Activated T-cell treated with anti-CD3 and anti-CD28 coated beads, Interleukin-2, amount 50 U/mL, for 72 hours (primary cell): ENCODE results near the gene SRGAP3. TPM values are rescaled to one million over a fixed set of nuclear protein-coding genes. Genes with fewer than 3 reads are reported as not detected.

Experiments
- ATAC-seq, 2 donors: fragments of 150-1000 bp; cut with Tn5 transposase; replicated peaks in 1 of 2; 2 replicates each; pipeline ENCODE4 v1.10.0; 2021; ENCODE audit warnings: moderate library complexity in 2 of 2, mild to moderate bottlenecking in 1 of 2
- DNase-seq, 2 donors: peaks; one replicate each; pipeline ENCODE4 v3.0.0; 2021 to 2022; ENCODE audit warnings: mixed read lengths in 1 of 2
- H3K27ac Mint-ChIP-seq: one replicate; pipeline ENCODE4 v1.8.0; 2022; ENCODE audit warnings: mild to moderate bottlenecking, moderate library complexity, mixed read lengths
- H3K27me3 Mint-ChIP-seq: one replicate; pipeline ENCODE4 v1.8.0; 2022; ENCODE audit warnings: low read depth, mixed read lengths
- H3K36me3 Mint-ChIP-seq, 2 donors: one replicate each; pipeline ENCODE4 v1.8.0; 2022; ENCODE audit warnings: mixed read lengths in 2 of 2, mild to moderate bottlenecking in 1 of 2; ENCODE audit not compliant: insufficient read depth in 2 of 2
- H3K4me1 Mint-ChIP-seq: one replicate; pipeline ENCODE4 v1.8.0; 2022; ENCODE audit warnings: low read depth, mixed read lengths
- H3K4me3 Mint-ChIP-seq, 2 donors: one replicate each; pipeline ENCODE4 v1.8.0; 2022; ENCODE audit warnings: mild to moderate bottlenecking in 2 of 2, mixed read lengths in 2 of 2, moderate library complexity in 2 of 2
- H3K9me3 Mint-ChIP-seq, 2 donors: one replicate each; pipeline ENCODE4 v1.8.0; 2022; ENCODE audit warnings: mixed read lengths in 2 of 2
- total RNA-seq, 2 donors: library from RNA; stranded (reverse); gene quantifications; one replicate each; pipeline ENCODE4 v1.2.3, GENCODE V29; 2022

SRGAP3 gene
- total RNA-seq, 2 donors from 2014 or later = 2.8 to 3.0 TPM

DNA sequence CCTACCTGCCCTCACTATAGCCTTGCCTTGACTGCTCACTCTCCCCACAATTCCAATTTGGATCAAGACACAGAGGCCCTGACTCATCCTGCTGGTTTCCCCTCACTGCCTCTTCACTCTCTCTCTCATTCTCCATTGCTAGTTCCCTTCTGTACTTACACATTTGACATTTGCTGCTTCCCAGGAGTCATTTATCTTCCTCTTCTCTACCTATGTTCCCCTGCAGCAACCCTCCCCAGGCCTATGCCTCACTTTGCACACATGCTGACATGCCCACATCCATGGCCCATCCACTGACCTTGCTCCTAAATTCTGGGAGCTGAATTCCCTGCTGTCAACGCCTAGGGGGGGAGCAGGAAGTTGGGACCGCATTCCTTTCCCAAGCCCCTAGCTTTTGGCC is 82.2 kb downstream of the SRGAP3 start:
- no peak overlapping the region for H3K4me3 Mint-ChIP-seq
- no peaks in the 10 kb centered on the region for H3K36me3 Mint-ChIP-seq
- no peaks in the 10 kb centered on the region for H3K4me1 Mint-ChIP-seq
- no peaks in the 10 kb centered on the region for H3K9me3 Mint-ChIP-seq
- H3K27me3 Mint-ChIP-seq = no peaks in the 10 kb centered on the region
- no peak overlapping the region for H3K27ac Mint-ChIP-seq
- no peak for ATAC-seq
- DNase-seq = no peak

- DNase-seq (no peak), ATAC-seq (no peak)
- H3K27me3 Mint-ChIP-seq = no peaks in the 10 kb centered on the region
- H3K9me3 Mint-ChIP-seq = no peaks in the 10 kb centered on the region
- no peaks in the 10 kb centered on the region for H3K4me1 Mint-ChIP-seq
- H3K4me3 Mint-ChIP-seq = no peak overlapping the region
- H3K27ac Mint-ChIP-seq = no peak overlapping the region
- H3K36me3 Mint-ChIP-seq = no peaks in the 10 kb centered on the region
Observed at GRCh38 chr3:9165421-9165820, 84.0 kb downstream of the SRGAP3 start.

DNA sequence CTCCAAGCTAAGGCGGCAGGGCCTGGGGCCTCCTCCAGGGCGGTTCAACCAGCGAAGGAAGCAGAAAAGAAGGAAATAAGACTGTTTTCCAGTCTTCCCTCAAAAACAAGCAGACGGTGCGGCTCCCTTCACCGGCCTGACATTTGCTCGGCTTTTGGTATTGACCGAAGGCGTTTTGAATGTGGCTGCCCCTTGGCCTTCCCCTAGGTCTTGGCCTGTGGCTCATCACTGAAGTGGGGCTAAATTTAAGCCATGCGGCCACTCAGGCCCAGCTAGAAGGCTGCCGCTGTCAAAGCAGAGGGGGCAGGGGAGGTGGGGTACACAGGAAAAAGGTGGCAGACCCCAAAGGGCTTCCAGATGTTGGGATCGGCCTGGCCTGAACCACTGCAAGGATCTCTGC is 86.2 kb downstream of the SRGAP3 start:
- Mint-ChIP-seq H3K27me3 (no peaks in the 10 kb centered on the region), H3K4me3 (no peak overlapping the region), H3K36me3 (no peaks in the 10 kb centered on the region), H3K9me3 (no peaks in the 10 kb centered on the region), H3K4me1 (no peaks in the 10 kb centered on the region), H3K27ac (no peak overlapping the region)
- DNase-seq = no peak
- ATAC-seq = no peak

GRCh38 chr3:9161811-9162210 is 87.6 kb downstream of the SRGAP3 start:
- Mint-ChIP-seq H3K27me3 (no peaks in the 10 kb centered on the region), H3K4me3 (no peak overlapping the region), H3K36me3 (no peaks in the 10 kb centered on the region), H3K4me1 (no peaks in the 10 kb centered on the region), H3K27ac (no peak overlapping the region), H3K9me3 (no peaks in the 10 kb centered on the region)
- no peak for ATAC-seq
- DNase-seq = no peak

DNA sequence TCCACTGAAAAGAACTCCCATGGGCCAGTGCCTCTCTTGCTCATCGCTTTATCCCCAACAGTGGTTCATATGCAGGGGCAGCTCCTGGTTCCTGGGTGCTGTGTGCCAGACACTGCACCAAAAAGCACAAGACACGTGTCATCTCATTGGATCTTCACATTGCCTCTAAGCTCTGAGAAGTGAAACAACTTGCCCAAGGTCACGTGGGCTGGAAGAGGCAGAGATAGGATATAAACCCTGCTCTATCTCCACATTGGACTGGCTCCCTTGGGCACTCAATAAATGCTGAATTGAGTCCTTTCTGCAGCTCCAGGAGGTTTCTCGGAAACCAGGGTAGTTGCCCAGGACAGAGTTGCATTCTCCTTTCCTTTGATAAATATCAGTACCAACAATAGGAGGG is 88.1 kb downstream of the SRGAP3 start:
- Mint-ChIP-seq H3K4me1 (no peaks in the 10 kb centered on the region), H3K36me3 (no peaks in the 10 kb centered on the region), H3K27me3 (no peaks in the 10 kb centered on the region), H3K9me3 (no peaks in the 10 kb centered on the region), H3K27ac (no peak overlapping the region), H3K4me3 (no peak overlapping the region)
- ATAC-seq (no peak), DNase-seq (no peak)

GRCh38 chr3:9158865-9159630 is 90.4 kb downstream of the SRGAP3 start:
- Mint-ChIP-seq H3K36me3 (no peaks in the 10 kb centered on the region), H3K4me1 (no peaks in the 10 kb centered on the region), H3K27ac (no peak overlapping the region), H3K4me3 (no peak overlapping the region), H3K27me3 (no peaks in the 10 kb centered on the region), H3K9me3 (no peaks in the 10 kb centered on the region)
- no peak for DNase-seq
- no peak for ATAC-seq

DNA sequence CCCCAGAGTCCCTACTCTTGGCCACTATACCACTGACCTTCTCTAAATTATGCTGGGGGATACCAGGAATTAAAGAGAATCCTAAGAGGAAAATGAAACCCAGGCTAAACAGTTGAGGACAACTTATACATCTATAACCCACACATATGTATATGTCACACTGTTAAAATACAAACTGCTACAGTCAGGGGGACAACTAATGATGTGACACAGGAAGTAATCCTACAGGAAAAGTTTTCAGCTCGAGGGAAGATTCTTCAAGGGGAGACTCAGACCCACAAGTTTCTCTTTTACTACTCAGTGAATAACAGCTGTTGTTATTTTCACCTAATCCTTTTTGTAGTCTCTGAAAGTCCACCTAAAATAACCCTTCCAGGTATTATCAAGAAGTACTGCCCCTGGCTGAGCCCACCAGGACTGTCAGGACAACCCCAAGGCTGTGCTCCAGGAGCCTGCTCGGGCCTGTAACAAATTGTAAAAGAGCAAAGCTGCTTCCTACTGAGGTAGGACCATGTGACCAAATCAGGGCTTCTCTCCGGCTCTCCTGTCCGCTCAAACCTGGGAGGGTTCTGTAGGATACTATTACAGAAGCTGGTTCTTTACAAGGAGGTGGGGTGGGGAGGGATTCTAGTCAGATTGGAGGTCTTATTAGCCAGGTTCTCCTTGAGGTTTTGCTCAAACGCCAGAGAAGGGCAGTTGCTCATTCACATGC is 91.6 kb downstream of the SRGAP3 start:
- no peak for DNase-seq
- H3K4me1 Mint-ChIP-seq = no peaks in the 10 kb centered on the region
- H3K27ac Mint-ChIP-seq = no peak overlapping the region
- ATAC-seq = no peak
- no peak overlapping the region for H3K4me3 Mint-ChIP-seq
- no peaks in the 10 kb centered on the region for H3K9me3 Mint-ChIP-seq
- H3K27me3 Mint-ChIP-seq = no peaks in the 10 kb centered on the region
- H3K36me3 Mint-ChIP-seq = no peaks in the 10 kb centered on the region

GRCh38 chr3:9156604-9157003 is 92.8 kb downstream of the SRGAP3 start:
- peaks cover 0 to 6% of the 10 kb centered on the region in 2 donors for H3K9me3 Mint-ChIP-seq
- no peak overlapping the region for H3K4me3 Mint-ChIP-seq
- H3K27me3 Mint-ChIP-seq = no peaks in the 10 kb centered on the region
- ATAC-seq = no peak
- no peaks in the 10 kb centered on the region for H3K4me1 Mint-ChIP-seq
- DNase-seq = no peak
- H3K27ac Mint-ChIP-seq = no peak overlapping the region
- H3K36me3 Mint-ChIP-seq = peaks cover under 1 to 1% of the 10 kb centered on the region in 2 donors

GRCh38 chr3:9155028-9155427 is 94.4 kb downstream of the SRGAP3 start:
- DNase-seq (no peak), ATAC-seq (no peak)
- H3K36me3 Mint-ChIP-seq = peaks cover 10 to 12% of the 10 kb centered on the region in 2 donors
- peaks cover 9 to 15% of the 10 kb centered on the region in 2 donors for H3K9me3 Mint-ChIP-seq
- H3K4me3 Mint-ChIP-seq = no peak overlapping the region
- H3K27ac Mint-ChIP-seq = no peak overlapping the region
- no peaks in the 10 kb centered on the region for H3K4me1 Mint-ChIP-seq
- no peaks in the 10 kb centered on the region for H3K27me3 Mint-ChIP-seq

DNA sequence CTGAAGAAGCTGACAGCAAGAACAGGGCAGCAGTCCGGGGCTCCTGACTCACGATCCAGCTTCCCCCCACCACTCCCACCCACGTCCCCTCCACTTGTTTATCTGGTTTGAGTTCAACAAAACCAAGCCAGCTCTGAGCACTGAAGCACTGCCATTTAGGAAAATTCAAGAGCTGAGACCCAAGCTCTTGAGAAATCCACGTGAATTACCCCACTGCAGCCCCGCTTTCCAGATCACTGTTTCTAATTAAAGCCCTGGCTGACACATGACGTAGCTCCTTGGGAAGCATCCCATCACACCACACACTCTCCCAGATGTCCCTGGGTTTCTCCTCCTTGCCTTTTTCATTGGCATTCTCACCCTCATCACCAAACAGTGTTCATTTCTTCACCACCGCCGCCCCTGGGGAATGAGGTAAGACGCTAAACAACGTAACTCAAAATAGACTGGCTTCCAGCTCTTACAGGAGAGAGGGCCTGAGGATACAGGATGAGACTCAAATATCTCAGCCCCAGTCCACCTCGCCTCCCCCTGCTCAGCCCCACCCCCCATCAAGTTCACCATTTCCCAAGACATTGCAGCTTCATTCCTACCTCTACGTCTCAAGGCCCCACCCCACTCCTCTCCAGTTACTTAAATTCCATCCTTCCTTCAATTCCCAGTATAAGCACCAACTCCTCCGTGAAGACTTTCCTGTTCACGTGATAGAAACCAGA is 95.4 kb downstream of the SRGAP3 start:
- H3K36me3 Mint-ChIP-seq = peaks cover 10 to 12% of the 10 kb centered on the region in 2 donors
- H3K4me1 Mint-ChIP-seq = no peaks in the 10 kb centered on the region
- ATAC-seq (no peak), DNase-seq (no peak)
- H3K4me3 Mint-ChIP-seq = no peak overlapping the region
- no peak overlapping the region for H3K27ac Mint-ChIP-seq
- peaks cover 10 to 15% of the 10 kb centered on the region in 2 donors for H3K9me3 Mint-ChIP-seq
- H3K27me3 Mint-ChIP-seq = no peaks in the 10 kb centered on the region

DNA sequence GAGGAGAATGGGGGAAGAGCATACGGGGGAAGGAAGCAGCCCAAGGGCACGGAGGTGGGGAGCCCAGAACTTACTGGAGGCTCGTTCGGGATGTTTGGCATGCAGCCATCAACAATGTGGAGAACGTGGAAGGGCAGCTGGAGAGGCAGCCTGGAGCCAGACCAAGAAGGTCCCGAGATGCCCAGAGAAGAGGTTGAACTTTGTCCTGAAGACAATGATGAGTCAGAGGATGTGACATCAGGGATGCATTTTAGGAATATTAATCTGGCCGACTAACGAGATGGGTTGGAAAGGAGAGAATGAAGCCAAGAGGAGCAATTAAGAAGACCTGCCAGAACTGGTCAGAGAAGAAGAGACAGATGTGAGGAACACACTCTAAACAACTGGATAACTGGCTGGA is 98.2 kb downstream of the SRGAP3 start:
- ATAC-seq (no peak), DNase-seq (no peak)
- no peak overlapping the region for H3K4me3 Mint-ChIP-seq
- no peaks in the 10 kb centered on the region for H3K4me1 Mint-ChIP-seq
- no peak overlapping the region for H3K27ac Mint-ChIP-seq
- H3K36me3 Mint-ChIP-seq = peaks cover 10 to 12% of the 10 kb centered on the region in 2 donors
- no peaks in the 10 kb centered on the region for H3K27me3 Mint-ChIP-seq
- H3K9me3 Mint-ChIP-seq = peaks cover 10 to 15% of the 10 kb centered on the region in 2 donors

DNA sequence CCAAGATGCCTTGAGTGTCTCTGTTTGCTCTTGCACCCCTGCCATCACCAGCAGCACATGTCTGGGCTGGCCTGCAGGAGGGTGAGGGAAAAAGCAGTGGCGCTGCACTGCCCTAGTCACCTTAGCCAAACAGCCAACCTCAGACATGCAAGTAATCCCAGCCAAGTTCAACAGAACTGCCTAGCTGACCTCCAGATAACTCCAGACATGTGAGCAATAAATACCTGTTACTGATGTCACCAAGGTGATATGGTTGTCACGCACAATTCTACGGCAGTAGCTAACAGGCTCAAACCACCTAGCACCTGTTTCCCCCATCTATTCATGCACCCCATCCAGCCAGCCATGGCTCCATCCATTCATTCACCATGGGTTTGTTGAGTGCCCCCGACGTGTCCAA is 99.9 kb downstream of the SRGAP3 start:
- ATAC-seq (no peak), DNase-seq (no peak)
- no peak overlapping the region for H3K27ac Mint-ChIP-seq
- H3K36me3 Mint-ChIP-seq = peaks cover 11 to 12% of the 10 kb centered on the region in 2 donors
- no peak overlapping the region for H3K4me3 Mint-ChIP-seq
- H3K27me3 Mint-ChIP-seq = no peaks in the 10 kb centered on the region
- no peaks in the 10 kb centered on the region for H3K4me1 Mint-ChIP-seq
- H3K9me3 Mint-ChIP-seq = peaks cover 15% of the 10 kb centered on the region in 2 donors

DNA sequence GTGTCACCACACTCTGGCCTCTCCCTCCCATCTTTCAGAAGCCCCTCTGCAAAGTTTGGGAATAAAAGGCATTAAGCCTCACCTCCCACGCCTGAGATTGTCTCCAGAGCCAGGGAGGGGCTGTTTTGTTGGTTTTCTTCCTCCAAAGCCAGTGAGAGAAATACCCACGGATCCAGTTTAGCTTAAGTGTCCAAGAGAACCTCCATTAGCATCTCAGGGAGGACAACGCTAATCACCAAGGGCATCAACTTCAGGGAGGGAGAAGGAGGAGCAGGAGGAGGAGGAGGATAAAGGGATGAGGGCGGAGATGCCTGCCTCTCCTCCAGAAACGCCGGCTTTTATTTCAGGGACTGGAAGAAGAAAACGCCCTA is 101.6 kb downstream of the SRGAP3 start:
- ATAC-seq = no peak
- H3K36me3 Mint-ChIP-seq = peaks cover 12% of the 10 kb centered on the region in 2 donors
- H3K4me3 Mint-ChIP-seq = no peak overlapping the region
- no peaks in the 10 kb centered on the region for H3K27me3 Mint-ChIP-seq
- no peak for DNase-seq
- H3K27ac Mint-ChIP-seq = no peak overlapping the region
- H3K4me1 Mint-ChIP-seq = no peaks in the 10 kb centered on the region
- peaks cover 15 to 16% of the 10 kb centered on the region in 2 donors for H3K9me3 Mint-ChIP-seq
